Measurements from ENCODE around the gene MED12L.

MED12L gene

DNA sequence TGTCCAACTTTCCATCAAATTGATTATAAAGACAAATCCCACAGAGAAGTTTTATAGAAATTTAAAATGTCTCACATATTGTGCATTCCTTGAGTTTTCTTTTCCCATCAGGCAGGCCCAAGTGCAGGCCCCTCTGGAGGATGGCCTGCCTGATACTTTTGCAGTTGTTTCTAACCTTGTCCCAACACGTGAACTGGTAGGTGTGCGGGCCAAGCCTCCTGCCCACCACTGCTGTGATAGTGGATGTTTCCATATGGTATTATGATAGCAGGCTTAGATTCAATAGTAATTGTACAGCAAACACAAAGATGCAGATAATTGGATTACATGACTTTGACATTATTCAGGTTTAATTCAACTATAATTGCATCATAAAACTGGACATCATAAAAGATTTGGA is 297.6 kb downstream of the MED12L start:
- CTCF ChIA-PET, result interaction anchor here (1.4 to 1.8 kb wide), 2 partner anchors 11 to 13 kb away, joined by 6 read pairs; no protein-coding TSS in a partner anchor

GRCh38 chr3:151383956-151384355 is 298.5 kb downstream of the MED12L start:
- no peak for TF ChIP-seq CTCF (IDR thresholded peaks at IDR 0.05; ENCODE audit: insufficient read depth, low read length, missing control alignments)
- no peak overlapping the region for H3K4me3 ChIP-seq (ENCODE audit: low read depth, low read length)
- POLR2A ChIA-PET, result no interaction called here
- DNase-seq (ENCODE audit: low read depth, low spot score), result no peak
- CTCF ChIA-PET, result interaction anchor here (0.6 to 1.8 kb wide), 3 partner anchors 10 to 12 kb away, joined by 3 to 6 read pairs (median 6); no protein-coding TSS in a partner anchor

More for the DNA sequence above, 297.6 kb downstream of the MED12L start:
- DNase-seq (ENCODE audit: low read depth, low spot score), result no peak
- TF ChIP-seq CTCF (IDR thresholded peaks at IDR 0.05; ENCODE audit: insufficient read depth, low read length, missing control alignments), result no peak
- H3K4me3 ChIP-seq (ENCODE audit: low read depth, low read length), result no peak overlapping the region
- POLR2A ChIA-PET, result no interaction called here

DNA sequence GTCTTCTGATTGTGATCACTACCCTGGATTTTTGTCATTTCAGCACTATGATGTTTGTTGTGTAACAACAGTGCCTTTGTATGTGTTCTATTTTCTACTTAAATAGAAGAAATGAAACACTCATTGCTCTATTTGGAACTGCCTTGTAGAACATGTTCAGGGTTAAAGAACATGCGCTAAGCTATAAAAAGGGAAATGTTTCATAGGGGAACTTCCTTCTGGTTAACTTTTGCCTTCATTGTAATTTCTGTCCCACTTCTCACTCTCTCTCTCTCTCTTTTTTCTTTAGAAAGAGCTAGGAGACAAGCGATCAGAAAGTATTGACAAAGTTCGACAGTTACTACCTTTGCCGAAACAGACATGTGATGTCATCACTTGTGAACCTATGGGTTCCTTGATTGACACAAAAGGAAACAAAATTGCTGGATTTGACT is 299.3 kb downstream of the MED12L start, which contains the start of gene P2RY12:
Gene P2RY12, minus strand, starts transcription at position 13 of the 434 bp plus-strand sequence. CDS start 45,908 bp downstream, outside the sequence.
- TF ChIP-seq CTCF (IDR thresholded peaks at IDR 0.05; ENCODE audit: insufficient read depth, low read length, missing control alignments), result no peak
- DNase-seq (ENCODE audit: low read depth, low spot score), result no peak
- ChIA-PET CTCF (interaction anchor here (0.6 to 1.4 kb wide), 2 partner anchors 12 to 13 kb away, joined by 4 to 6 read pairs; no protein-coding TSS in a partner anchor), POLR2A (no interaction called here)
- no peak within 1 kb of the TSS for H3K4me3 ChIP-seq (ENCODE audit: low read depth, low read length)

DNA sequence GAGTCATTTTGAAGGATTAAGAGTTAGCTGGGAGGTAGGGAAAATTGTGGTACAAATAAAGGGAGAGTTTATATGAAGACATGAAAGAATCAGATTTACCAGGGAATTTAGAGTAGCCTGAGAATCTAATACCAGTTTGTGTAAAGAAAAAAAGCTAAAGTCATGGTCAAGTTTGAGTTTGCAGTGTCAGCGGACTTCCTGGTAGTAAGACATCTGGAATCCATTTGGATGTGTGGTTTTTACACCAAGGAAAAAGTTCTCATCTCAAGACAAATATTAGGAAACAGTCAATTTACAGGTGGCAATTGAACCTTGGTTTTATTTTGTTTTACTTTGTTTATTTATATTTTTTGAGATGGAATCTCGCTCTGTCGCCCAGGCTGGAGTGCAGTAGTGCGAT is 300.6 kb downstream of the MED12L start:
- no peak for TF ChIP-seq CTCF (IDR thresholded peaks at IDR 0.05; ENCODE audit: insufficient read depth, low read length, missing control alignments)
- POLR2A ChIA-PET, result no interaction called here
- no peak overlapping the region for H3K4me3 ChIP-seq (ENCODE audit: low read depth, low read length)
- no peak for DNase-seq (ENCODE audit: low read depth, low spot score)
- CTCF ChIA-PET, result no interaction called here

GRCh38 chr3:151387432-151387831 is 302.0 kb downstream of the MED12L start:
- no peak for TF ChIP-seq CTCF (IDR thresholded peaks at IDR 0.05; ENCODE audit: insufficient read depth, low read length, missing control alignments)
- POLR2A ChIA-PET, result no interaction called here
- no peak overlapping the region for H3K4me3 ChIP-seq (ENCODE audit: low read depth, low read length)
- CTCF ChIA-PET, result interaction anchor here (1.2 to 3.6 kb wide), 3 partner anchors 8 to 11 kb away, joined by 3 to 19 read pairs (median 6); no protein-coding TSS in a partner anchor
- no peak for DNase-seq (ENCODE audit: low read depth, low spot score)

GRCh38 chr3:151387842-151388241 is 302.4 kb downstream of the MED12L start:
- TF ChIP-seq CTCF (IDR thresholded peaks at IDR 0.05; ENCODE audit: insufficient read depth, low read length, missing control alignments), result no peak
- no peak overlapping the region for H3K4me3 ChIP-seq (ENCODE audit: low read depth, low read length)
- CTCF ChIA-PET, result interaction anchor here (1.2 to 3.6 kb wide), 4 partner anchors 9 to 16 kb away, joined by 3 to 19 read pairs (median 4); no protein-coding TSS in a partner anchor
- POLR2A ChIA-PET, result no interaction called here
- no peak for DNase-seq (ENCODE audit: low read depth, low spot score)

Measured in AG04449 (cell line).